Measurements from ENCODE around the gene MBD3L3.
"Not testable (repeated sequence)": the region's sequence is repeated elsewhere in the genome, so short reads cannot be mapped to it uniquely, and the experiment has no call there.

DNA sequence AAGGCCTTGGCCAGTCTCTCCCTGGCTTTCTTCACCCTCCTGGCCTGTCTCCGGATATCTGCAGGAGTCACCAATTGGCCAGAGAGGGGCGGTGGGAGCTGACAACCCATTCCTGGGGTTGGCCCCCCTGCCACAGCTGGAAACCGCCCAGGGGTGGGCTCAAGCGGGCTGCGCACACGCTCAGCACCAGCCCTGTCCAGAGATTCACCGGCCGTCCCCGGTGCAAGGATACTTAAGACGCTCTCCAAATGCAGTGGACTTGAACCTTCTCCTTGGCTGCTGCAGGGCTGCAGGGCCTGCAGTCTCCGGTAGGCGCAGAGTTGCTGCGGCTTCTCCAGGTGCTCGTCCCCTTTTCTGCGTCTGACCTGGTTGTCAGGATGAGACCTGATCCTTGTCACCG, 2.1 kb downstream of the MBD3L3 start:
- TF ChIP-seq, protein P1, sequence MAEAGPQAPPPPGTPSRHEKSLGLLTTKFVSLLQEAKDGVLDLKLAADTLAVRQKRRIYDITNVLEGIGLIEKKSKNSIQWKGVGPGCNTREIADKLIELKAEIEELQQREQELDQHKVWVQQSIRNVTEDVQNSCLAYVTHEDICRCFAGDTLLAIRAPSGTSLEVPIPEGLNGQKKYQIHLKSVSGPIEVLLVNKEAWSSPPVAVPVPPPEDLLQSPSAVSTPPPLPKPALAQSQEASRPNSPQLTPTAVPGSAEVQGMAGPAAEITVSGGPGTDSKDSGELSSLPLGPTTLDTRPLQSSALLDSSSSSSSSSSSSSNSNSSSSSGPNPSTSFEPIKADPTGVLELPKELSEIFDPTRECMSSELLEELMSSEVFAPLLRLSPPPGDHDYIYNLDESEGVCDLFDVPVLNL (CRISPR knock-in tag; IDR thresholded peaks at IDR 0.05; ENCODE audit: low read depth) = not testable (repeated sequence)
- TF ChIP-seq MLX (CRISPR knock-in tag; conservative IDR thresholded peaks at IDR 0.05); TCFL5 (CRISPR knock-in tag; conservative IDR thresholded peaks at IDR 0.05); ZNF561 (CRISPR knock-in tag; conservative IDR thresholded peaks at IDR 0.05); NCOR1 (IDR thresholded peaks at IDR 0.05); HDAC2 (IDR thresholded peaks at IDR 0.05); ZNF217 (CRISPR knock-in tag; IDR thresholded peaks at IDR 0.05); VEZF1 (CRISPR knock-in tag; IDR thresholded peaks at IDR 0.05); FOXO4 (CRISPR knock-in tag; IDR thresholded peaks at IDR 0.05); POLR2AphosphoS5 (IDR thresholded peaks at IDR 0.05; ENCODE audit: control insufficient read depth, insufficient read depth, low read depth, low read length); RCOR1 (IDR thresholded peaks at IDR 0.05; ENCODE audit: borderline replicate concordance in 1 of 2, low read depth in 2 of 2, low read length in 2 of 2); JUN (IDR thresholded peaks at IDR 0.05; ENCODE audit: borderline replicate concordance, low read depth, low read length); JUN (CRISPR knock-in tag; IDR thresholded peaks at IDR 0.05; ENCODE audit: borderline replicate concordance); WHSC1 (IDR thresholded peaks at IDR 0.05; ENCODE audit: low read length): not testable (repeated sequence)
- TF ChIP-seq, protein P2, sequence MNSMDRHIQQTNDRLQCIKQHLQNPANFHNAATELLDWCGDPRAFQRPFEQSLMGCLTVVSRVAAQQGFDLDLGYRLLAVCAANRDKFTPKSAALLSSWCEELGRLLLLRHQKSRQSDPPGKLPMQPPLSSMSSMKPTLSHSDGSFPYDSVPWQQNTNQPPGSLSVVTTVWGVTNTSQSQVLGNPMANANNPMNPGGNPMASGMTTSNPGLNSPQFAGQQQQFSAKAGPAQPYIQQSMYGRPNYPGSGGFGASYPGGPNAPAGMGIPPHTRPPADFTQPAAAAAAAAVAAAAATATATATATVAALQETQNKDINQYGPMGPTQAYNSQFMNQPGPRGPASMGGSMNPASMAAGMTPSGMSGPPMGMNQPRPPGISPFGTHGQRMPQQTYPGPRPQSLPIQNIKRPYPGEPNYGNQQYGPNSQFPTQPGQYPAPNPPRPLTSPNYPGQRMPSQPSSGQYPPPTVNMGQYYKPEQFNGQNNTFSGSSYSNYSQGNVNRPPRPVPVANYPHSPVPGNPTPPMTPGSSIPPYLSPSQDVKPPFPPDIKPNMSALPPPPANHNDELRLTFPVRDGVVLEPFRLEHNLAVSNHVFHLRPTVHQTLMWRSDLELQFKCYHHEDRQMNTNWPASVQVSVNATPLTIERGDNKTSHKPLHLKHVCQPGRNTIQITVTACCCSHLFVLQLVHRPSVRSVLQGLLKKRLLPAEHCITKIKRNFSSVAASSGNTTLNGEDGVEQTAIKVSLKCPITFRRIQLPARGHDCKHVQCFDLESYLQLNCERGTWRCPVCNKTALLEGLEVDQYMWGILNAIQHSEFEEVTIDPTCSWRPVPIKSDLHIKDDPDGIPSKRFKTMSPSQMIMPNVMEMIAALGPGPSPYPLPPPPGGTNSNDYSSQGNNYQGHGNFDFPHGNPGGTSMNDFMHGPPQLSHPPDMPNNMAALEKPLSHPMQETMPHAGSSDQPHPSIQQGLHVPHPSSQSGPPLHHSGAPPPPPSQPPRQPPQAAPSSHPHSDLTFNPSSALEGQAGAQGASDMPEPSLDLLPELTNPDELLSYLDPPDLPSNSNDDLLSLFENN (IDR thresholded peaks at IDR 0.05; ENCODE audit: low read depth in 2 of 2, low read length in 2 of 2) = not testable (repeated sequence)

Data from K562 (cell line).